Stomach (tissue), 9 donors: Measurements from ENCODE around the gene UBQLN1. TPM values are rescaled to one million over a fixed set of nuclear protein-coding genes. Genes with fewer than 3 reads are reported as not detected.

ENCODE experiments used
- DNase-seq, 2 donors: peaks; one replicate each; pipeline versions ENCODE4 v3.0.0 to v3.0.0-alpha.2; 2013 to 2019
- H3K27ac ChIP-seq, 5 donors: fragments of 200-600 bp in 4 of 5; sonication (generic) in 4 of 5; one replicate each; pipeline ENCODE4 v1.5.1; 2013 to 2019; ENCODE audit warnings: mild to moderate bottlenecking in 1 of 5, moderate library complexity in 1 of 5
- H3K27me3 ChIP-seq, 3 donors: fragments of 200-600 bp; sonication (generic); one replicate each; pipeline ENCODE4 v1.5.1; 2017 to 2019; ENCODE audit warnings: mixed run types in 1 of 3
- H3K36me3 ChIP-seq, 4 donors: fragments of 200-600 bp; sonication (generic); 1 replicate in 3 of 4; 2 replicates in 1 of 4; pipeline ENCODE4 v1.5.1; 2016 to 2019
- H3K4me1 ChIP-seq, 4 donors: fragments of 200-600 bp; sonication (generic); one replicate each; pipeline ENCODE4 v1.5.1; 2016 to 2019
- H3K4me3 ChIP-seq, 4 donors: fragments of 200-600 bp; sonication (generic) in 3 of 4; one replicate each; pipeline ENCODE4 v1.5.1; 2016 to 2019; ENCODE audit warnings: mild to moderate bottlenecking in 1 of 4
- H3K9me3 ChIP-seq, 4 donors: fragments of 200-600 bp; sonication (generic); one replicate each; pipeline ENCODE4 v1.5.1; 2016 to 2019
- CTCF ChIP-seq, 7 experiments: fragments of 450-650 bp in 4 of 7; fragments of 200-600 bp in 3 of 7; sonication (generic) in 3 of 7; IDR thresholded peaks; one replicate each; pipeline ENCODE4 v1.5.1; 2016 to 2019; ENCODE audit warnings: antibody characterized with exemption in 7 of 7, control low read depth in 2 of 7, mild to moderate bottlenecking in 1 of 7
- EP300 ChIP-seq: sonication (generic); formaldehyde crosslinking; IDR thresholded peaks from one replicate; pipeline ENCODE4 v1.6.1; 2017; ENCODE audit warnings: antibody characterized with exemption
- POLR2A ChIP-seq, 4 donors: fragments of 450-650 bp; IDR thresholded peaks; one replicate each; pipeline ENCODE4 v1.6.1; 2016; ENCODE audit warnings: antibody characterized with exemption in 4 of 4, control low read depth in 2 of 4, mild to moderate bottlenecking in 1 of 4, moderate library complexity in 1 of 4
- POLR2AphosphoS5 ChIP-seq, 3 donors: sonication (generic); formaldehyde crosslinking; IDR thresholded peaks; one replicate each; pipeline ENCODE4 v1.6.1; 2016; ENCODE audit warnings: antibody characterized with exemption in 3 of 3
- WGBS, 5 donors: extraction: QIAGEN DNeasy Blood & Tissue Kit in 3 of 5; methylation state at CpG; one replicate each; pipeline versions ENCODE4 v1.1.5 to v1.1.7; 2013 to 2018; 5-methylcytosine and 5-hydroxymethylcytosine counted together
- intact Hi-C: fragments of 100-400 bp; cut with DNase I; formaldehyde crosslinking; loops from one replicate; pipeline ENCODE4 v1.15.1; 2023; ENCODE audit warnings: low total_unique reads
- polyA plus RNA-seq, 3 donors: library from polyadenylated mRNA; stranded (reverse); fragments of 200-250 nt; gene quantifications; one replicate each; pipeline ENCODE4 v1.2.3, GENCODE V29; 2013
- total RNA-seq, 5 donors: library from RNA; depleted of rRNA; stranded (reverse); fragments of >200 nt; gene quantifications; one replicate each; pipeline versions ENCODE4 v1.1.0 to v1.2.3, GENCODE V29; 2014 to 2016
- donor health status: healthy with polysubstance abuse.
- donor health status: Bipolar disorder and iron deficiency.
- donor health status: healthy.

The UBQLN1 gene
- total and polyA plus RNA-seq, 8 donors = 24.5 to 124 (median 74.6) TPM

- H3K27me3 ChIP-seq = no peaks in the 10 kb centered on the region
- no peak for DNase-seq
- 61 to 85% (median 73%) methylated on average over 2 of the region's 2 CpGs for WGBS, 5 donors
- TF ChIP-seq POLR2AphosphoS5 (IDR thresholded peaks at IDR 0.05) = no peak
- no peak for TF ChIP-seq CTCF (IDR thresholded peaks at IDR 0.05)
- no peak for TF ChIP-seq EP300
- TF ChIP-seq POLR2A (IDR thresholded peaks at IDR 0.05) = no peak
- peaks cover 0 to 7% (median 3%) of the 10 kb centered on the region in 4 donors for H3K9me3 ChIP-seq
- no peaks in the 10 kb centered on the region for H3K36me3 ChIP-seq
- no peaks in the 10 kb centered on the region for H3K4me1 ChIP-seq
- H3K4me3 ChIP-seq = no peak overlapping the region
- H3K27ac ChIP-seq = no peak overlapping the region
- intact Hi-C loops = no loop called here
Observed at GRCh38 chr9:83722726-83723495, 15.2 kb upstream of the UBQLN1 start.

GRCh38 chr9:83721509-83721908 is 13.8 kb upstream of the UBQLN1 start:
- no peaks in the 10 kb centered on the region for H3K36me3 ChIP-seq
- H3K4me1 ChIP-seq = no peaks in the 10 kb centered on the region
- no peak overlapping the region for H3K27ac ChIP-seq
- H3K4me3 ChIP-seq = no peak overlapping the region
- no peaks in the 10 kb centered on the region for H3K27me3 ChIP-seq
- intact Hi-C loops = no loop called here
- no peak for TF ChIP-seq CTCF (IDR thresholded peaks at IDR 0.05)
- no peak for TF ChIP-seq POLR2A (IDR thresholded peaks at IDR 0.05)
- TF ChIP-seq EP300 = no peak
- TF ChIP-seq POLR2AphosphoS5 (IDR thresholded peaks at IDR 0.05) = no peak
- DNase-seq = no peak
- peaks cover 0 to 8% (median 3%) of the 10 kb centered on the region in 4 donors for H3K9me3 ChIP-seq

GRCh38 chr9:83715794-83716193 is 8.0 kb upstream of the UBQLN1 start:
- Histone ChIP-seq H3K27ac (no peak overlapping the region), H3K4me3 (no peak overlapping the region), H3K36me3 (peaks cover 0 to 9% (median 0%) of the 10 kb centered on the region in 4 donors), H3K4me1 (no peaks in the 10 kb centered on the region), H3K9me3 (peaks cover 0 to 7% (median 2%) of the 10 kb centered on the region in 4 donors), H3K27me3 (no peaks in the 10 kb centered on the region)
- intact Hi-C loops = no loop called here
- no peak for TF ChIP-seq POLR2AphosphoS5 (IDR thresholded peaks at IDR 0.05)
- TF ChIP-seq POLR2A (IDR thresholded peaks at IDR 0.05) = no peak
- no peak for TF ChIP-seq EP300
- no peak for TF ChIP-seq CTCF (IDR thresholded peaks at IDR 0.05)
- DNase-seq = no peak

GRCh38 chr9:83715221-83715620 is 7.5 kb upstream of the UBQLN1 start:
- Histone ChIP-seq H3K36me3 (peaks cover 0 to 9% (median 0%) of the 10 kb centered on the region in 4 donors), H3K27me3 (no peaks in the 10 kb centered on the region), H3K9me3 (peaks cover 0 to 7% (median 2%) of the 10 kb centered on the region in 4 donors), H3K4me1 (no peaks in the 10 kb centered on the region), H3K27ac (no peak overlapping the region), H3K4me3 (no peak overlapping the region)
- no peak for DNase-seq
- intact Hi-C loops = no loop called here
- TF ChIP-seq EP300 = no peak
- no peak for TF ChIP-seq POLR2AphosphoS5 (IDR thresholded peaks at IDR 0.05)
- TF ChIP-seq POLR2A (IDR thresholded peaks at IDR 0.05) = no peak
- no peak for TF ChIP-seq CTCF (IDR thresholded peaks at IDR 0.05)
- 62 to 71% (median 67%) methylated on average over 1 of the region's 1 CpG for WGBS, 5 donors
